HCT116 (cell line): Measurements from ENCODE around the gene PLEKHM3. TPM values are rescaled to one million over a fixed set of nuclear protein-coding genes. Genes with fewer than 3 reads are reported as not detected.

Experiments
- ATAC-seq: fragments of 200-7000 bp; cut with Tn5 transposase; 2 replicates; pipeline ENCODE4 v1.9.1; 2020; ENCODE audit warnings: mild to moderate bottlenecking, moderate library complexity
- BruUV-seq: library from RNA; stranded (reverse); fragments of 400-500 nt; replicated peaks from 2 replicates; lab custom pipeline; 2021; lab: Mats Ljungman, UMichigan
- CTCF ChIA-PET: fragments of 300-600 bp; sonication (Branson Sonifier 250); formaldehyde crosslinking; loops from one replicate; lab custom pipeline; 2021; ENCODE audit warnings: antibody characterized with exemption; lab: Charles Lee
- POLR2A ChIA-PET: fragments of 300-600, 350-600 bp; sonication (Branson Sonifier 250); formaldehyde crosslinking; loops from one replicate; lab custom pipeline; 2021; ENCODE audit warnings: antibody characterized with exemption; lab: Charles Lee
- RAD21 ChIA-PET, 2 experiments: fragments of 300-600 bp; sonication (Branson Sonifier 250); formaldehyde crosslinking; loops; one replicate each; lab custom pipeline; 2023; ENCODE audit warnings: low total read pairs in 2 of 2; ENCODE audit not compliant: uncharacterized antibody in 2 of 2, unreplicated experiment in 2 of 2, low non-redundant PET in 1 of 2; lab: Charles Lee
- DNase-seq: peaks from one replicate; pipeline ENCODE4 v3.0.0-alpha.2; 2010; ENCODE audit warnings: low read depth, low spot score
- H2AFZ ChIP-seq: fragments of 200-600 bp; shearing (Covaris generic), sonication (generic); 2 replicates; pipeline ENCODE4 v1.6.1; 2017; ENCODE audit warnings: low read depth, mixed run types, mixed read lengths, antibody characterized with exemption, low read length; ENCODE audit not compliant: poor library complexity, severe bottlenecking
- H3K27ac ChIP-seq: 2 replicates; pipeline ENCODE4 v1.5.1; 2012; ENCODE audit warnings: low read depth, low read length
- H3K27me3 ChIP-seq: fragments of 200-600 bp; sonication (generic); 2 replicates; pipeline ENCODE4 v1.6.1; 2016; ENCODE audit warnings: mixed run types, low read length, mixed read lengths; ENCODE audit not compliant: insufficient read depth
- H3K36me3 ChIP-seq, 2 experiments: fragments of 200-500 bp in 1 of 2; fragments of 200-600 bp in 1 of 2; sonication (Bioruptor generic) in 1 of 2; sonication (generic) in 1 of 2; 2 replicates each; pipeline versions ENCODE4 v1.5.1 to v1.6.1; 2014 to 2016; ENCODE audit warnings: low read length in 2 of 2, inconsistent platforms in 1 of 2, mixed read lengths in 1 of 2, mixed run types in 1 of 2; ENCODE audit not compliant: insufficient read depth in 2 of 2, control insufficient read depth in 1 of 2
- H3K4me1 ChIP-seq, 2 experiments: fragments of 200-600 bp in 1 of 2; sonication (generic) in 1 of 2; 2 replicates each; pipeline versions ENCODE4 v1.5.1 to v1.6.1; 2012 to 2017; ENCODE audit warnings: low read length in 2 of 2, inconsistent platforms in 1 of 2, mild to moderate bottlenecking in 1 of 2, mixed read lengths in 1 of 2, mixed run types in 1 of 2, moderate library complexity in 1 of 2; ENCODE audit not compliant: insufficient read depth in 2 of 2, control insufficient read depth in 1 of 2
- H3K4me2 ChIP-seq: fragments of 200-600 bp; sonication (generic); 2 replicates; pipeline ENCODE4 v1.6.1; 2017; ENCODE audit warnings: mixed run types, low read length, mixed read lengths
- H3K4me3 ChIP-seq, 2 experiments: fragments of 200-600 bp in 1 of 2; sonication (generic) in 1 of 2; replicated peaks in 1 of 2; 2 replicates each; pipeline ENCODE4 v1.5.1; 2011 to 2016; ENCODE audit warnings: low read length in 2 of 2, control low read depth in 1 of 2, low read depth in 1 of 2, mild to moderate bottlenecking in 1 of 2, mixed read lengths in 1 of 2, mixed run types in 1 of 2
- H3K79me2 ChIP-seq: fragments of 200-600 bp; sonication (generic); 2 replicates; pipeline ENCODE4 v1.6.1; 2017; ENCODE audit warnings: mild to moderate bottlenecking, mixed run types, low read length, moderate library complexity, mixed read lengths; ENCODE audit not compliant: insufficient read depth
- H3K9ac ChIP-seq: fragments of 200-600 bp; sonication (generic); 2 replicates; pipeline ENCODE4 v1.6.1; 2016; ENCODE audit warnings: low read length, mixed read lengths
- H3K9me2 ChIP-seq: fragments of 200-600 bp; sonication (generic), shearing (Covaris generic); 2 replicates; pipeline ENCODE4 v1.6.1; 2017; ENCODE audit warnings: mixed run types, mild to moderate bottlenecking, moderate library complexity; ENCODE audit not compliant: insufficient read depth
- H3K9me3 ChIP-seq, 2 experiments: fragments of 200-500 bp in 1 of 2; fragments of 200-600 bp in 1 of 2; sonication (Bioruptor generic) in 1 of 2; sonication (generic) in 1 of 2; 2 replicates each; pipeline ENCODE4 v1.6.1; 2014 to 2017; ENCODE audit warnings: low read length in 2 of 2, mixed read lengths in 2 of 2, inconsistent platforms in 1 of 2, low read depth in 1 of 2, mild to moderate bottlenecking in 1 of 2, mixed run types in 1 of 2, moderate library complexity in 1 of 2; ENCODE audit not compliant: control insufficient read depth in 1 of 2, insufficient read depth in 1 of 2
- H4K20me1 ChIP-seq: fragments of 200-600 bp; sonication (generic), shearing (Covaris generic); 2 replicates; pipeline ENCODE4 v1.6.1; 2017; ENCODE audit warnings: mixed run types, mild to moderate bottlenecking, moderate library complexity; ENCODE audit not compliant: insufficient read depth
- ATF3 ChIP-seq: IDR thresholded peaks from 2 replicates; pipeline ENCODE4 v1.6.1; 2012
- CEBPB ChIP-seq: IDR thresholded peaks from 2 replicates; pipeline ENCODE4 v1.6.1; 2012; ENCODE audit warnings: low read depth
- CTCF ChIP-seq, 3 experiments: fragments of 200-600 bp in 1 of 3; sonication (generic) in 1 of 3; IDR thresholded peaks in 2 of 3; conservative IDR thresholded peaks in 1 of 3; 2 replicates each; pipeline ENCODE4 v1.5.1; 2012 to 2017; ENCODE audit warnings: low read depth in 2 of 3, low read length in 2 of 3, antibody characterized with exemption in 1 of 3, borderline replicate concordance in 1 of 3, control low read depth in 1 of 3, mild to moderate bottlenecking in 1 of 3, mixed read lengths in 1 of 3, mixed run types in 1 of 3, moderate library complexity in 1 of 3; ENCODE audit not compliant: insufficient read depth in 1 of 3
- EGR1 ChIP-seq: IDR thresholded peaks from 2 replicates; pipeline ENCODE4 v1.6.1; 2012; ENCODE audit warnings: low read depth
- ELF1 ChIP-seq: IDR thresholded peaks from 2 replicates; pipeline ENCODE4 v1.6.1; 2012; ENCODE audit warnings: low read depth, borderline replicate concordance
- EZH2 ChIP-seq: fragments of 200-600 bp; sonication (generic); IDR thresholded peaks from 2 replicates; pipeline ENCODE4 v1.6.1; 2017; ENCODE audit warnings: antibody characterized with exemption, mixed run types
- FOSL1 ChIP-seq: IDR thresholded peaks from 2 replicates; pipeline ENCODE4 v1.6.1; 2012; ENCODE audit warnings: low read depth
- JUND ChIP-seq: IDR thresholded peaks from 2 replicates; pipeline ENCODE4 v1.6.1; 2012
- MAX ChIP-seq: IDR thresholded peaks from 2 replicates; pipeline ENCODE4 v1.6.1; 2012
- POLR2A ChIP-seq: IDR thresholded peaks from 2 replicates; pipeline ENCODE4 v1.7.0; 2011; ENCODE audit warnings: borderline replicate concordance; ENCODE audit not compliant: insufficient read depth, insufficient read length; ENCODE audit errors: extremely low read depth
- RAD21 ChIP-seq: IDR thresholded peaks from 2 replicates; pipeline ENCODE4 v1.6.1; 2012; ENCODE audit warnings: low read depth, mild to moderate bottlenecking
- SP1 ChIP-seq: IDR thresholded peaks from 2 replicates; pipeline ENCODE4 v1.6.1; 2012; ENCODE audit warnings: low read depth
- SRF ChIP-seq: IDR thresholded peaks from 2 replicates; pipeline ENCODE4 v1.6.1; 2012; ENCODE audit warnings: low read depth
- YY1 ChIP-seq: IDR thresholded peaks from 2 replicates; pipeline ENCODE4 v1.6.1; 2011; ENCODE audit warnings: low read length, low read depth, moderate library complexity, mild to moderate bottlenecking; ENCODE audit not compliant: insufficient replicate concordance; ENCODE audit errors: extremely low read depth
- ZBTB33 ChIP-seq: IDR thresholded peaks from 2 replicates; pipeline ENCODE4 v1.6.1; 2011; ENCODE audit warnings: mild to moderate bottlenecking, low read length, moderate library complexity; ENCODE audit not compliant: insufficient replicate concordance; ENCODE audit errors: extremely low read depth
- ZFX ChIP-seq: fragments of 450-650 bp; IDR thresholded peaks from 2 replicates; pipeline ENCODE4 v1.6.1; 2017
- intact Hi-C: fragments of 100-400 bp; cut with micrococcal nuclease; formaldehyde crosslinking; loops from 2 replicates; pipeline ENCODE4 v1.10.0; 2022
- total RNA-seq: library from RNA; stranded (reverse); gene quantifications from one replicate; pipeline ENCODE4 v1.2.1, GENCODE V29; 2021; ENCODE audit not compliant: unreplicated experiment

Gene PLEKHM3
- total RNA-seq, 1 experiment from 2014 or later: 6.3 TPM

GRCh38 chr2:207934720-207935119 is 90.6 kb downstream of the PLEKHM3 start:
- POLR2A ChIA-PET: no interaction called here
- intact Hi-C loops: no loop called here
- no peak overlapping the region for H3K4me2 ChIP-seq

More at GRCh38 chr2:207934720-207935119, 90.6 kb downstream of the PLEKHM3 start:
- BruUV-seq: no TSS peak
- ChIA-PET CTCF (no interaction called here), RAD21 (no interaction called here)
- Histone ChIP-seq H4K20me1 (no peaks in the 10 kb centered on the region), H3K4me1 (peaks cover 6 to 15% of the 10 kb centered on the region in 2 experiments; a peak in 3 of 4 replicates), H3K36me3 (no peaks in the 10 kb centered on the region), H3K9me3 (no peaks in the 10 kb centered on the region), H3K4me3 (no peak overlapping the region), H3K27ac (no peak overlapping the region), H3K27me3 (no peaks in the 10 kb centered on the region; the same call in 1 of the 2 replicates), H3K9ac (no peak overlapping the region), H2AFZ (no peak overlapping the region), H3K9me2 (no peaks in the 10 kb centered on the region), H3K79me2 (no peaks in the 10 kb centered on the region)
- ATAC-seq (no peak), DNase-seq (no peak)
- TF ChIP-seq SP1 (no peak), CTCF (IDR thresholded peaks at IDR 0.05 in 2 of 3, conservative IDR thresholded peaks at IDR 0.05 in 1 of 3; ENCODE audit: borderline replicate concordance in 1 of 3, insufficient read depth in 1 of 3, low read depth in 2 of 3, low read length in 2 of 3) (no peak), EGR1 (no peak), ATF3 (no peak), CEBPB (no peak), MAX (no peak), FOSL1 (no peak), JUND (no peak), ZBTB33 (no peak), ZFX (no peak), RAD21 (no peak), YY1 (no peak), ELF1 (no peak), POLR2A (no peak), SRF (no peak), EZH2 (no peak)
